ENCODE data around the gene PDIK1L. TPM values are rescaled to one million over a fixed set of nuclear protein-coding genes. Genes with fewer than 3 reads are reported as not detected.

The PDIK1L gene
- 11.9 TPM for total RNA-seq
- polyA plus RNA-seq = 6.1 TPM
- long read RNA-seq, donor 1, partial matches to known transcripts = 0 of 1 reads
- long read RNA-seq, donor 1, other reads (novel, unspliced or antisense) = 0 of 1 reads
- long read RNA-seq, donor 2, transcript PDIK1L-201 (3 exons, 2,566 nt) = major isoform, 10 of 10 reads
- long read RNA-seq, donor 2, partial matches to known transcripts = 0 of 10 reads
- long read RNA-seq, donor 2, other reads (novel, unspliced or antisense) = 0 of 10 reads
- long read RNA-seq, donor 3, full-length matches to known transcripts = 6 of 6 reads
- long read RNA-seq, donor 3, partial matches to known transcripts = 0 of 6 reads
- long read RNA-seq, donor 3, other reads (novel, unspliced or antisense) = 0 of 6 reads
- long read RNA-seq, donor 4, partial matches to known transcripts = 0 of 2 reads
- long read RNA-seq, donor 4, other reads (novel, unspliced or antisense) = 0 of 2 reads
- long read RNA-seq, donor 5, full-length matches to known transcripts = 6 of 15 reads
- long read RNA-seq, donor 5, partial matches to known transcripts = 9 of 15 reads
- long read RNA-seq, donor 5, other reads (novel, unspliced or antisense) = 0 of 15 reads
- long read RNA-seq, donor 6, full-length matches to known transcripts = 5 of 5 reads
- long read RNA-seq, donor 6, partial matches to known transcripts = 0 of 5 reads
- long read RNA-seq, donor 6, other reads (novel, unspliced or antisense) = 0 of 5 reads
- long read RNA-seq, donor 7, full-length matches to known transcripts = 5 of 16 reads
- long read RNA-seq, donor 7, partial matches to known transcripts = 11 of 16 reads
- long read RNA-seq, donor 7, other reads (novel, unspliced or antisense) = 0 of 16 reads
- long read RNA-seq, donor 8, full-length matches to known transcripts = 2 of 2 reads
- long read RNA-seq, donor 8, partial matches to known transcripts = 0 of 2 reads
- long read RNA-seq, donor 8, other reads (novel, unspliced or antisense) = 0 of 2 reads
- long read RNA-seq, donor 9, full-length matches to known transcripts = 3 of 3 reads
- long read RNA-seq, donor 9, partial matches to known transcripts = 0 of 3 reads
- long read RNA-seq, donor 9, other reads (novel, unspliced or antisense) = 0 of 3 reads
- long read RNA-seq, donor 10, full-length matches to known transcripts = 1 of 1 reads
- long read RNA-seq, donor 10, partial matches to known transcripts = 0 of 1 reads
- long read RNA-seq, donor 10, other reads (novel, unspliced or antisense) = 0 of 1 reads

DNA sequence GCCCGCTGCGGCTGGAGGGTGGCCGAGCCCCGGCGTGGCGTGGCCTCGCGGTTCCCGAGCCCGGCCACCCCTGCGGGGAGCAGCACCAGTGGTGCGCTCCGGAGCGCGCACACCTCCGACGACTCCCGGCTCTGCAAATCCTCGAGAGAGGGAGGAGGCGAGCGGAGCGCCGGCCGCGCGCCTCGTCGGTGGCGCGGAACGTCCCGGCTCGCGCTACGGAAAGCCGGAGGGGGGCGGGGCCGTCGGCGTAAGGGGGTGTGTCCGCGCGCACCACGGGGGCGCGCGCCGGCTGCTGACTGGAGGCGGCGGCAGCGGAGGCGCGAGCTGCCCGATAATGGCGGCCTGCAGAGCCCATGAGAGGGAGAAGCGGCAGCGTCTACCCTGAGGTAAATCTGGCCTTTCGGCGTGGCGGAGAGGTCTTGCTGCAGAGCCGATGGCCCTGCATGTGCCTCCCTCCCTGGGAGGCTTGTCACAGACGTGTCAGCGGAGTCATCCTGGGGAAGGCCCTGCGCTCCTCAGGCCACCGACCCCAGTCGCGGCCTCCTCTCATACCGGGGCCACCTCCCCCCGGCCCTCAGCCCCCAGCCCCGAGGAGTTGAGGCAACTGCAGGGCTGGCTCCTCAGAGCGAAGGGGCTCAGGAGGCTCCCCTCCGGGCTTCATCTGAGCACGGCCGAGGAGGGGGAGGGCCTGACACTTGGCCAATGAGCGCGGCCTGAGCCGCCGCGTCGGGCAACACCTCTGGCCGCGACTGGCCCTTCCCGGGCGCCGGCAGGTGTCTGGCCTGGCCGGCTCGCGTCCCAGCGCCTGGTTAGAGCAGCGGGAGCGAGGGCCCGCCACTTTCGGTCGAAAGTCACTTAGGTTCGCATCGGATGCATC lies at the start of gene PDIK1L:
PDIK1L (plus strand) TSS at position 295 of the 877 bp plus-strand sequence. CDS start 2,485 bp downstream, outside the sequence.
- WGBS = under 1% methylated on average over 96 of the region's 96 CpGs
- Histone ChIP-seq H3K27ac (ENCODE audit: low read depth in 1 of 2, low read length in 1 of 2) (peak within 1 kb of the TSS; percentile 69 to 94), H3K4me3 (ENCODE audit: low read length in 2 of 2) (peak within 1 kb of the TSS; percentile 95 to 97), H3K4me1 (ENCODE audit: control insufficient read depth in 2 of 2, insufficient read depth in 2 of 2, low read length in 2 of 2) (peaks cover 12 to 20% of the 10 kb centered on the region in 2 donors), H3K9me3 (ENCODE audit: control insufficient read depth in 2 of 2, insufficient read depth in 1 of 2, low read length in 1 of 2) (no peaks in the 10 kb centered on the region), H3K27me3 (ENCODE audit: control insufficient read depth in 2 of 2, insufficient read depth in 1 of 2, low read length in 1 of 2) (peaks cover 0 to 3% of the 10 kb centered on the region in 2 donors), H3K36me3 (ENCODE audit: control insufficient read depth in 2 of 2, insufficient read depth in 2 of 2, low read length in 1 of 2) (peaks cover 13 to 21% of the 10 kb centered on the region in 2 donors)
- peak; percentile 81 to 97 (median 93) for DNase-seq (ENCODE audit: low read depth in 6 of 9, low spot score in 9 of 9)

DNA sequence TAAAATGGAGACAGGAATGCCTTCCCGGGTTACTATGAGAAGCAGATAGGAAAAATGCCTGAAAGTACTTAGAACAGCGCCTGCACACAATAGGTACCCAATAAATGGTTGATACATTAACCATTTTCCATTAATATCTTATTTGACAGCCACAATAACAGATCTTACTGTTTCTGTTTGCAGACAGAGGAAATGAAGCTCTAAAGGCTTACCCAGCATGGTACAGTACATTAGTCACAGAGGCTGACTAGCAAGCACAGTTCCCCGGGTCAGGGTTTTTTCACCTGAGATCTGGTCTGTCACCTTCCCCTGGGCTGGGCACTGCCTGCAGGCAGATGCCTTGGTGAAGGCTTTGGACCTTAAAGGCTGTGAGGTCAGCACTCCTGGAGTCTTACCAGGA lies 47.1 kb upstream of the PDIK1L start:
- H3K27me3 ChIP-seq (ENCODE audit: control insufficient read depth in 2 of 2, insufficient read depth in 1 of 2, low read length in 1 of 2) = peaks cover 0 to 41% of the 10 kb centered on the region in 2 donors
- 93% methylated on average over 3 of the region's 3 CpGs for WGBS
- no peaks in the 10 kb centered on the region for H3K36me3 ChIP-seq (ENCODE audit: control insufficient read depth in 2 of 2, insufficient read depth in 2 of 2, low read length in 1 of 2)
- no peak overlapping the region for H3K27ac ChIP-seq (ENCODE audit: low read depth in 1 of 2, low read length in 1 of 2)
- no peaks in the 10 kb centered on the region for H3K4me1 ChIP-seq (ENCODE audit: control insufficient read depth in 2 of 2, insufficient read depth in 2 of 2, low read length in 2 of 2)
- H3K4me3 ChIP-seq (ENCODE audit: low read length in 2 of 2) = no peak overlapping the region
- DNase-seq (ENCODE audit: low read depth in 6 of 9, low spot score in 9 of 9) = no peak
- no peaks in the 10 kb centered on the region for H3K9me3 ChIP-seq (ENCODE audit: control insufficient read depth in 2 of 2, insufficient read depth in 1 of 2, low read length in 1 of 2)

DNA sequence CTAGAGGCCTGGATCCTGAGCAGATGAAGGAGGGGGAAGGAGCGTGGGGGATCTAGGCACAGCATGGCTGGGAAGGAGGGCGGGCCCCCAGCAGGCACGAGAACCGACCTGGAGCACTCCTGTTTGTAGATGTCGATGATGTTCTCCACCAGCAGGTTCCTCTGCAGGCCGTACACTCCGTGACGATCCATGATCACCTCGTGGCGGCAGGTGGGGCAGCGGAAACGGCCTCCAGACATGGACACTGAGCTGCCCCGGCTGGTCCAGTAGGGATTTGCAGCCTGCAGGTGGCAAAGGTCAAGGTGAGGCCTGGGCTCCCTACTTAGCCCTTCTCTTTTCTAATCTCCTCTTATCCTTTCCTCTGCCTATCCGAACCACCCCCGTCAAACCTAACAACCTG lies 45.5 kb upstream of the PDIK1L start:
- H3K27ac ChIP-seq (ENCODE audit: low read depth in 1 of 2, low read length in 1 of 2) = no peak overlapping the region
- DNase-seq (ENCODE audit: low read depth in 6 of 9, low spot score in 9 of 9) = no peak
- WGBS = 95% methylated on average over 15 of the region's 15 CpGs
- H3K9me3 ChIP-seq (ENCODE audit: control insufficient read depth in 2 of 2, insufficient read depth in 1 of 2, low read length in 1 of 2) = no peaks in the 10 kb centered on the region
- H3K4me1 ChIP-seq (ENCODE audit: control insufficient read depth in 2 of 2, insufficient read depth in 2 of 2, low read length in 2 of 2) = no peaks in the 10 kb centered on the region
- H3K4me3 ChIP-seq (ENCODE audit: low read length in 2 of 2) = no peak overlapping the region
- H3K36me3 ChIP-seq (ENCODE audit: control insufficient read depth in 2 of 2, insufficient read depth in 2 of 2, low read length in 1 of 2) = no peaks in the 10 kb centered on the region
- H3K27me3 ChIP-seq (ENCODE audit: control insufficient read depth in 2 of 2, insufficient read depth in 1 of 2, low read length in 1 of 2) = peaks cover 0 to 30% of the 10 kb centered on the region in 2 donors

DNA sequence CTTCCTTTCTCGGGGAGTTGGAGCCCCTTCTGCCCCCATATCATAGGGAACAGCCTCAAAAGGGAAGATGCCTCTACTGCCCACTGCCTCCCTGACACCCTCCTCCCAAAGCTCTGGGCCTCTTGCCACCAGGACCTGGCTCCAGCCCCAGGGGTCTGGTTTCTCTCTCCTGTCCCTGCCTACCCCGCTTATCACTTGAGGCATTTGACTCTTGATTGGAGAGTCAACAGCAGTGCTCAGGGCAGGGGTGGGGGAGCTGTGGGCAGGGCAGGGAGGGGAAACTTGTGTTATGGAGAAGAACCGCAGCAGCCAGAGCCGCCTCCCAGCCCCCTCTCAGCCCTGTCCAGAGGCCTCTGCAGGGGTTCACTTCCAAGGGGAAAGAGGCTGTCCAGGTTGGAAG lies 44.8 kb upstream of the PDIK1L start:
- Histone ChIP-seq H3K4me3 (ENCODE audit: low read length in 2 of 2) (no peak overlapping the region), H3K27ac (ENCODE audit: low read depth in 1 of 2, low read length in 1 of 2) (no peak overlapping the region), H3K4me1 (ENCODE audit: control insufficient read depth in 2 of 2, insufficient read depth in 2 of 2, low read length in 2 of 2) (no peaks in the 10 kb centered on the region), H3K36me3 (ENCODE audit: control insufficient read depth in 2 of 2, insufficient read depth in 2 of 2, low read length in 1 of 2) (no peaks in the 10 kb centered on the region), H3K9me3 (ENCODE audit: control insufficient read depth in 2 of 2, insufficient read depth in 1 of 2, low read length in 1 of 2) (no peaks in the 10 kb centered on the region), H3K27me3 (ENCODE audit: control insufficient read depth in 2 of 2, insufficient read depth in 1 of 2, low read length in 1 of 2) (peaks cover 0 to 28% of the 10 kb centered on the region in 2 donors)
- DNase-seq (ENCODE audit: low read depth in 6 of 9, low spot score in 9 of 9) = no peak
- 91% methylated on average over 4 of the region's 4 CpGs for WGBS

DNA sequence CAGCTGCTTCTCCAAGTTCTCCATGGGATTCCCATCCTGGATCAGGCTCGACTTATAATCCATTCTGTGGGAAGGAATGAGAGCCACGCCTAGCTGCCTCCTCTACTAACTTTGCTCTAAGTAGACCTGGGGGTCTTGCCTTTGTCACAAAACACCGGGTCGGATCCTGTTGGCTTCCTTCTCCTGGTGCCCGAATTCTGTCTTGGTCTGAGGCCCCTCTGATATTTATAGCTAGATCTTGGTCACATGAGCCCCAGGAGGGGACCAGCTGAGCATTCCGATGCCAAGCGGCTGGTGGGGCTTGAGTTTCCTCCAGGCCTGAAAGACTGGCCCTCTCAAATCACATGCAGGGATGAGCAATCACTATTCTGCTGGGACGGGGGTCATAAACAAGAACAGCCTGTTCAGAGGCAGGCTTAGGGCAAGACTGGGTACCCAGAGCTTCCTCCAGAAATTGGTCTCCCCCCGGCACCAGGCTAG lies 44.2 kb upstream of the PDIK1L start, which contains the start of gene TRIM63:
TRIM63 (minus strand) TSS at position 199 of the 480 bp plus-strand sequence; CDS start at position 63, 136 bp downstream.
- Histone ChIP-seq H3K4me3 (ENCODE audit: low read length in 2 of 2) (no peak within 1 kb of the TSS), H3K9me3 (ENCODE audit: control insufficient read depth in 2 of 2, insufficient read depth in 1 of 2, low read length in 1 of 2) (no peaks in the 10 kb centered on the region), H3K4me1 (ENCODE audit: control insufficient read depth in 2 of 2, insufficient read depth in 2 of 2, low read length in 2 of 2) (no peaks in the 10 kb centered on the region), H3K27ac (ENCODE audit: low read depth in 1 of 2, low read length in 1 of 2) (no peak within 1 kb of the TSS), H3K27me3 (ENCODE audit: control insufficient read depth in 2 of 2, insufficient read depth in 1 of 2, low read length in 1 of 2) (peaks cover 0 to 33% of the 10 kb centered on the region in 2 donors), H3K36me3 (ENCODE audit: control insufficient read depth in 2 of 2, insufficient read depth in 2 of 2, low read length in 1 of 2) (no peaks in the 10 kb centered on the region)
- WGBS = 87% methylated on average over 9 of the region's 9 CpGs
- DNase-seq (ENCODE audit: low read depth in 6 of 9, low spot score in 9 of 9) = no peak

DNA sequence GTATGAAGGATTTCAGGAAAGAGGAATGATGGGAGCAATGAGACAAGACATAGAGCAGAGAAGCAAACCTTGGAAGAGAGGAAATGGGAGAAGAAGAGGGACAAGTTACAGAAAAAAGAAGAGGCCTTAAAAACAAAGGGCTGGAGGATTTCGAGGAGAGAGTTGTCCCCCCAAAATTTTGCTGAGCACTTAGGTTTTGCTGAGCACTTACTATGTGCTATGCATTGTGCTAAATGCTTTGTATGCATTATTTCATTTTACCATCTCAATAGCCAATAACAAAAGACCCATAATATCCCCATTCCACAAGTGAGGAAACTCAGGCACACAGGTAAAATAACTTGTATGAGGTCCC lies 41.7 kb upstream of the PDIK1L start:
- DNase-seq (ENCODE audit: low read depth in 6 of 9, low spot score in 9 of 9) = no peak
- Histone ChIP-seq H3K4me1 (ENCODE audit: control insufficient read depth in 2 of 2, insufficient read depth in 2 of 2, low read length in 2 of 2) (no peaks in the 10 kb centered on the region), H3K36me3 (ENCODE audit: control insufficient read depth in 2 of 2, insufficient read depth in 2 of 2, low read length in 1 of 2) (no peaks in the 10 kb centered on the region), H3K27ac (ENCODE audit: low read depth in 1 of 2, low read length in 1 of 2) (no peak overlapping the region), H3K27me3 (ENCODE audit: control insufficient read depth in 2 of 2, insufficient read depth in 1 of 2, low read length in 1 of 2) (peaks cover 0 to 39% of the 10 kb centered on the region in 2 donors), H3K4me3 (ENCODE audit: low read length in 2 of 2) (no peak overlapping the region), H3K9me3 (ENCODE audit: control insufficient read depth in 2 of 2, insufficient read depth in 1 of 2, low read length in 1 of 2) (no peaks in the 10 kb centered on the region)
- WGBS = 94% methylated on average over 1 of the region's 1 CpG

DNA sequence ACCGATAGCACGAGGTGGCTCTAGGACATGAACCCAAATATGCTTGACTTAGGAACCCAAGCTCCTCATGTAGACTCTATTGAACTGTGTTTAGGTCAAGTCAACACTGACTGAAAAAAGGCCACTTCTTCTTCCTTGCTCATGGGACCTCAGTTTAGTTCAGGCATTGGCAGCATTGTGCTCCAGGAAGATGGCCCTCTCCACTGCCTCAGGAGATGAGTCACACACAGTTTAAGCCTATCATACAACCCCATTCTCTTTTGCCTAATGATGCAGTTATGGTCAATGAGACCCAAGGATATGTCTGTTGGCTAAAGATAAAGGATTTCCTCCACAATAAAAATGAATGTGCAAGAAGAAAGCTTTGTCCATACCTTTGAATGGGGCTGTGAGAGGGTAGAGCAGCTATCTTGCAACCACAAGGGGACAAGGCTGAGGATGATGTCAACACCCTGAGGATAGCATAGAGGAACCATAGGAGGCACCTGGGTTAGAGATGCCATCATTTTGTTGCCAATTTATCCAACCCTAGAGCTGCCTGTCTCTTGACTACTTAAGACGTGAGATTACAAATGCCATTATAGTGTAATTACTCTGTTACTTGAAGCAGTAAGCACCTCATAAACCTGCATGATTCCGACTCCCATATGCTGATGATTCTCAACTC lies 41.2 kb upstream of the PDIK1L start:
- no peak for DNase-seq (ENCODE audit: low read depth in 6 of 9, low spot score in 9 of 9)
- H3K27ac ChIP-seq (ENCODE audit: low read depth in 1 of 2, low read length in 1 of 2) = no peak overlapping the region
- H3K4me3 ChIP-seq (ENCODE audit: low read length in 2 of 2) = no peak overlapping the region
- H3K36me3 ChIP-seq (ENCODE audit: control insufficient read depth in 2 of 2, insufficient read depth in 2 of 2, low read length in 1 of 2) = no peaks in the 10 kb centered on the region
- 95% methylated on average over 4 of the region's 4 CpGs for WGBS
- H3K27me3 ChIP-seq (ENCODE audit: control insufficient read depth in 2 of 2, insufficient read depth in 1 of 2, low read length in 1 of 2) = peaks cover 0 to 39% of the 10 kb centered on the region in 2 donors
- no peaks in the 10 kb centered on the region for H3K4me1 ChIP-seq (ENCODE audit: control insufficient read depth in 2 of 2, insufficient read depth in 2 of 2, low read length in 2 of 2)
- H3K9me3 ChIP-seq (ENCODE audit: control insufficient read depth in 2 of 2, insufficient read depth in 1 of 2, low read length in 1 of 2) = no peaks in the 10 kb centered on the region

DNA sequence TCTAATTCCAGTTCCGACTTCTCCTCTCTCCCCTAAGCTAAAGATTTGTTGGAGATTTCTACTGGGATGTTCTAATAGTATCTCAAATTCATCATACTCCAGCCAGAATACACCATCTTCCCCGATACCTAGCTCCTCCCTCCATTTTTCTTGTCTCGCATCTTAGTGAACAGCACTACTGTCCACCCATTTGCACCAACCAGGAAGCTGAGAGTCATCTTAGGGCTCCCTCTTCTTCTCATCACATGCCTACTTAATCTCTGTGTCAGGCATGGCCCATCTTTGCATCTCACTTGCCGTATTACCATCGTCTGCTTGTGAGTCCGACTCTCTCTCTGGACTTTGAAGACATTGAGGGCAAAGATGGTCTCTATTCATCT lies 40.7 kb upstream of the PDIK1L start:
- Histone ChIP-seq H3K36me3 (ENCODE audit: control insufficient read depth in 2 of 2, insufficient read depth in 2 of 2, low read length in 1 of 2) (no peaks in the 10 kb centered on the region), H3K4me1 (ENCODE audit: control insufficient read depth in 2 of 2, insufficient read depth in 2 of 2, low read length in 2 of 2) (no peaks in the 10 kb centered on the region), H3K27ac (ENCODE audit: low read depth in 1 of 2, low read length in 1 of 2) (no peak overlapping the region), H3K9me3 (ENCODE audit: control insufficient read depth in 2 of 2, insufficient read depth in 1 of 2, low read length in 1 of 2) (no peaks in the 10 kb centered on the region), H3K4me3 (ENCODE audit: low read length in 2 of 2) (no peak overlapping the region), H3K27me3 (ENCODE audit: control insufficient read depth in 2 of 2, insufficient read depth in 1 of 2, low read length in 1 of 2) (peaks cover 0 to 39% of the 10 kb centered on the region in 2 donors)
- WGBS = 97% methylated on average over 6 of the region's 6 CpGs
- no peak for DNase-seq (ENCODE audit: low read depth in 6 of 9, low spot score in 9 of 9)

Measured in thymus (tissue), 14 donors.